GM13977 (cell line): ENCODE measurements around the gene PCYT1B.

Experiments
- DNase-seq: peaks from one replicate; pipeline ENCODE4 v3.0.0; 2012; ENCODE audit warnings: low spot score
- in situ Hi-C: fragments of 300-500 bp; cut with MboI; formaldehyde crosslinking; loops from one replicate; pipeline ENCODE4 v1.12.0; 2022; ENCODE audit warnings: low sequenced_read_pairs, low pct_unique_long_range_greater_than_20kb, mixed read lengths, inconsistent platforms; ENCODE audit not compliant: unreplicated experiment
- TF ChIP-seq, protein P1 (sequence below): IDR thresholded peaks from 2 replicates; pipeline ENCODE4 v1.5.1; 2012; ENCODE audit warnings: mild to moderate bottlenecking, control low read depth; ENCODE audit not compliant: insufficient read depth; ENCODE audit errors: extremely low read depth, missing control alignments

Gene PCYT1B

DNA sequence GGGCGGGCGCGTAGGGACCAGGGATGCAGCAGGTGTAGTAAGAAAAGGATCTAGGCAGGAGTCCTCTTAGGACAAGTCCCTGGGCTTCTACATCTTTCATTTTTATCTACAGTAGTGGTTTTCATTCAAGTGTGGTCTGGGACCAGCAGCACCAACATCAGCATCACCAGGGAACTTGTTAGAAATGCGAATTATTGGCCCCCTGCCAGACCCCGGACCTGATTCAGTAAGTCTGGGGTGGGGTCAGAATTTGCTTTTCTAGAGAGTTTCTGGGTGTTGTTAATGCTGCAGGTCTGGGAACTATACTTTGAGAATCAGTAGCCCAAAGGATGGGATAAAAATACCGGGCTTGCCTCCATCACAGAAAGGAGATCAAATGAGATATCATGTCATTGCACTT is 1.3 kb upstream of the PCYT1B start:
- TF ChIP-seq, protein P1, sequence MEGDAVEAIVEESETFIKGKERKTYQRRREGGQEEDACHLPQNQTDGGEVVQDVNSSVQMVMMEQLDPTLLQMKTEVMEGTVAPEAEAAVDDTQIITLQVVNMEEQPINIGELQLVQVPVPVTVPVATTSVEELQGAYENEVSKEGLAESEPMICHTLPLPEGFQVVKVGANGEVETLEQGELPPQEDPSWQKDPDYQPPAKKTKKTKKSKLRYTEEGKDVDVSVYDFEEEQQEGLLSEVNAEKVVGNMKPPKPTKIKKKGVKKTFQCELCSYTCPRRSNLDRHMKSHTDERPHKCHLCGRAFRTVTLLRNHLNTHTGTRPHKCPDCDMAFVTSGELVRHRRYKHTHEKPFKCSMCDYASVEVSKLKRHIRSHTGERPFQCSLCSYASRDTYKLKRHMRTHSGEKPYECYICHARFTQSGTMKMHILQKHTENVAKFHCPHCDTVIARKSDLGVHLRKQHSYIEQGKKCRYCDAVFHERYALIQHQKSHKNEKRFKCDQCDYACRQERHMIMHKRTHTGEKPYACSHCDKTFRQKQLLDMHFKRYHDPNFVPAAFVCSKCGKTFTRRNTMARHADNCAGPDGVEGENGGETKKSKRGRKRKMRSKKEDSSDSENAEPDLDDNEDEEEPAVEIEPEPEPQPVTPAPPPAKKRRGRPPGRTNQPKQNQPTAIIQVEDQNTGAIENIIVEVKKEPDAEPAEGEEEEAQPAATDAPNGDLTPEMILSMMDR, result no peak
- DNase-seq, result no peak
- in situ Hi-C loops, result no loop called here

DNA sequence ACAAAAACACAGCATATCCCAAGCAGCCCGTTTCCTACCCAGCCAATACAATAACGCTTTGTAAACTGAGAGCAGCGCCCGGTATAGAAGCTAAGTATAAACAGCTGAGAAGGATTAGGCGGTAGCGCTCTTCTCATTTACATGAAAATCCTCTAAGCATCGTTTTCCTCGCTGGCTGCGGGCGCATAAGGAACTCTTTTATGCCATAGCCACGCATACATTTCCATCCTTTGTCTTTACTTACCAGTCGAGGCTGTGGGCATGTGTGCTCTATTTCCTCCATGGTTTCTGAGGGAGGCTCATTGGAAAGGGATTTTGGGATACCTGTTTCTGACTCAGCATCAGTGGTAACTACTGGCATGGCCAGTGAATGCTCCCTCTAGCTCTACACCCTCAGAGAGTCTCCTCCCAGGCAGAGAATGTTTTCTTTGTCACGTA is 383 bp downstream of the PCYT1B start:
- in situ Hi-C loops, result no loop called here
- no peak for DNase-seq

DNA sequence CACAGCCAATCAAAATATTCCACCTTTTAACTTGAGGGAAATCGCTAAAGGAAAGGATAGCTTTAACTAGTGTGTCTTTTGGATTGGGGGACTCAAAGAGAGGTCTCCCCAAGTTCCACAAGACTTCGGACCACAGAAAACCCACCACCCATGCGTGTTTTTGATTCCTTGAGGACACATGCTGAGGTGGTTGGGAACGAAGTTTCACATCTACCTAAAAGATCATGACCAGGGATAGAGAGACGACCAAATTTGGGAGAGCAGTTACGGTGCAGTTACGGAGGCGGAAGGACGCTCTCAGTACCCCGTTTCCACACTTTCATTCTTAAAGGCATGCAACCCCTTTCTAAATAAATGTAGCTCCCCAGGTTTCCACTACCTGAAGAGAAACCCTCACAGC is 1.1 kb downstream of the PCYT1B start:
- in situ Hi-C loops, result no loop called here
- TF ChIP-seq, protein P1, result no peak
- no peak for DNase-seq

More for the DNA sequence above, 383 bp downstream of the PCYT1B start:
- TF ChIP-seq, protein P1, result no peak

DNA sequence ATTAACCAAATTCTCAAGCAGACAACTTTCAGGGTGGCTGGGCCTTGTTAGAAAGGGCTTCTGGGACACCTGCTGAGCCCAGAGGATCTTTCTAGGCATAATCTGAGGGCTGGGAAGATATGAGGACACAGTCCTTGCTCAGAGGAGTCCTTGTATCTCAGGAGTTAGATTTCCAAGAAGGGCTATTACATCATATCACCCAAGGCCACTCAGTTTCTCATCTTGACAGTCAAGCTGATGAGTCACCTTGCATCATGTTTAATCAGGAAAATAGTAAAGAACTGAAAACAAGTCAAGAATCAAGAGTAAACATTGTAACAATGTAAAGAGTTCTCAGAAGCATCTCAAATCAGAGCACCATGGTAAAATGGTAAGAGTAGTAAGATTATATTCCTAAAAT is 4.0 kb downstream of the PCYT1B start:
- TF ChIP-seq, protein P1, result no peak
- DNase-seq, result no peak
- in situ Hi-C loops, result no loop called here

DNA sequence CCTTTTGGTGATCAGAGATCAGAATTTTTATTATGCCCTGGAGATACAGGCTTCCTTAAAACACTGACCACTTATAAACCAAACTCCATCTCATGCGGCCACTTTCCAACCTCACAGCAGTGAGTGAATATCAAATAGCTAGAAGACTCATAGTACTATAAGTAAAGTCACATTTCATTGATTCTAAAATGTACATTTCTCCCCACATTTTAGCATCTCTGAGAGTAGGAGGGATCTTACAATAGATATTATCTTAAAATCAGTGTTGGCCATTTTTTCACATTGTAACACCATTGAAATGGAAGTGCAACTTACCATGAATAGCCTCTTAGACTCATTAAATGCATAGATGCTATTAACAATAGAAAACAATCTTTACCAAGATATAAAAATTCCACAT is 17.4 kb downstream of the PCYT1B start:
- no peak for DNase-seq
- TF ChIP-seq, protein P1, result no peak
- in situ Hi-C loops, result no loop called here

DNA sequence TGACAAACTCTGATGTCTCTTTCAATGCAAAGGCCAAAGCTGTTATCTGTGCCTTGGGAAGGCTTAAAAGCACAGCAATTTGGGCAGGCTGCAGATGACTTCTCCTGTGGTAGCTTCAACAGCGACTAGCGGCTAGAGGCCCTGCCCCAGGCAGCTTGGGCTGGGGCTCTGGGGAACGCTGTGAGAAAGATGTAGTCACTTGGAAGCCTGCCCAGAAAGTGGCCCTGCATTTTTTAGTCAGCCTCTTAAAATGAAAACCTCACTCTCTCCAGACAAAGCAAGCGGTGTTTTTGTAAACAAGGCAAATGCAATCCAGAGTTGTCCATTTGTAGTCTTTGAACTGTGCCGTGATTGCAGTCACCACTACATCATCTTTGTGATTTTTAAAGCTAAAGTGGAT is 27.5 kb downstream of the PCYT1B start:
- in situ Hi-C loops, result no loop called here
- DNase-seq, result no peak
- TF ChIP-seq, protein P1, result no peak

DNA sequence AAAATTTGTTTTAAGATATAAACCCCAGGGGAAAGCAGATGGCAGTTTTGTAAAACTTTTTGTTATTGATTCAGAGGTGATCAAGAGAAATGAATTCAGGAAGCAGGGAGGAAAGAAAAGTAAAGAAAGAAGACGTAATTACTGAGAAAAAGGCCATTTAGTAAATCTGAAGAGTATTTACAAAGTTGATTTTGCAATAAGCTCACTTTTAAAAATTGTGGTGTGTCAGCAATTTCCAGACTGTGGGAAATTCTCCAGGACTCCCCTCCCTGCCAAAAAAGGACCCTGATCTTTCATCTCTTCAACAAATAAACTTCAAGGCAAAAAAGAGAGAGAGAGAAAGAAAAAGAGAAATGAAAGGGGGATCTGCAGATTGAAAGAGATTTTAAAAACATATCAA is 36.6 kb downstream of the PCYT1B start:
- TF ChIP-seq, protein P1, result no peak
- in situ Hi-C loops, result no loop called here
- no peak for DNase-seq
